ENCODE measurements around the gene DENND1C.
A peak's percentile ranks its signal among the peaks of the same experiment; 100 is the strongest.
"Not testable (repeated sequence)": the region's sequence is repeated elsewhere in the genome, so short reads cannot be mapped to it uniquely, and the experiment has no call there.

DENND1C gene

GRCh38 chr19:6451583-6452222 lies 29.9 kb downstream of the DENND1C start:
- no peak for DNase-seq

GRCh38 chr19:6450166-6450565 lies 31.4 kb downstream of the DENND1C start:
- DNase-seq, result no peak

DNA sequence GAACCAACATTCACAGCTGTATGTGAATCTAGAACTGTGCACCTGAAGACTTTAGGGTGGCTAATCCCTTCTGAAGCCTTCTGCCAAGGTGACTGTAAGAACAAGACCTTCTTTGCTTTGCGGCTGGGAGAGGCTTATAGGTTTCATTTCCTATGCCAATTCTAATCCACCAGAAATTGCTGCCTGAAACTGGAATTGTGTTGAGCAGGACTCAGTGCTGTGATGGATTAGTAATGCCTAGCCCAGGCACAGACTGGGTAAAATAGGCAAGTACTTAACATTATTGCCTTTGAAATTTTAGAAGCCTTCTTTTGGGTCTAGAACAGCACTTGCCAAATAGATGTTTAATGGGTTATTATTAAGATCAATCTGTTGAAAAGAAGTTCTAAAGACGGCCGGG lies 33.5 kb downstream of the DENND1C start:
- DNase-seq, result no peak

- DNase-seq, result no peak
Observed at GRCh38 chr19:6446452-6446851, 35.1 kb downstream of the DENND1C start.

DNA sequence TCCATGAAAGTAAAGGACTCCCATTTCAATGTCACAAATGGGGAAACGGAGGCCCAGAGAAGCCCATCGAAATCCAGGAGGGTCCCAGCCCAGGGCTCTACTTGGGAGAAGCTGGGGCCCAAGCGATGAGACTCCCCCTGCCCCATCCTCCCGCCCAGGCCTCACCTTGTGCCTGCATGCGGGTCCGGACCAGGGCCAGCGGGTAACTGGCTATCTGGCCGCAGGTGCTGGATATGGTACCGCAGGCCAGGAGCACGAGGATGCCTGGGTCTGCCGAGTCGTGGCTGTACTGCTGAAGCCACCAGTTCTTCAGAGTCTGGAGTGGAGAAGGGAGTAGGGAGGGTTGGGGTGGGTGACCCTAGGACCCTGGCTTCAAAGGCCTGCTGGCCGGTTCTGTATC lies 37.6 kb downstream of the DENND1C start:
- no peak for DNase-seq

- no peak for DNase-seq
Observed at GRCh38 chr19:6442087-6442688, 39.4 kb downstream of the DENND1C start.

DNA sequence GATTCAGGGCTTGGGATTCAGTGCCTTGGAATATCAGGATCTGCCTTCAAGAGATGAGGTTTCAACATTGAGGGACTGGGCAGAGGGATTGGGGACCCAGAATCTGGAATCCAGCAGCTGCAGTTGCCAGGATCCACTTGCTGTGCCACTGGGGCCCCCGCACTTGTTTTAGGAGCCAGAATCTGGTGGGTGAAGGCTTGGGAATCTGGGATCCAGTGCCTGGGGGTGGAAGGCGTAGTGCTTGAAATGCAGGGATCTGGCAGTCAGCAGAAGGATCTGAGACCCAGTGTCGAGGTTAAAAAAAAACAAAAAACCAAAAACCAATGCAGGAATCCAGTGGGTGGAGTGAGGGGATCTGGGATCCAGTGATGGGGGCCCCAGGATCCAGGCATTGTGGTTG lies 40.7 kb downstream of the DENND1C start:
- no peak for DNase-seq

DNA sequence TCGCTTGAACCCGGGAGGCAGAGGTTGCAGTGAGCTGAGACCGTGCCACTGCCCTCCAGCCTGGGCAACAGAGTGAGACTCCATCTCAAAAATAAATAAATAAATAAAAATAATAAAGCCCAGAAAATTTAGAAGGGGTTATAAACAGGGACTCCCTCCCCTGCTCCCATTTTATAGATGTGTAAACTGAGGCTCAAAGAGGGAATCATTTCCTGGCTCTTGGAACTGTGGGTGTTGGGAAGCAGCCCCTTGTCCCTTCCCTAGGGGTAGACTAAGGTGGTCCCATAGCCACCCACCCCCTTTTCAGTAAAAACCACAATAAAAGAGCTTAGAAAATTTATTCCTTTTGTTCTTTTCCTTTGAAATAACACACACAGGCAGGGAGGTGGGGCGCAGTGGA lies 41.8 kb downstream of the DENND1C start:
- no peak for DNase-seq

- no peak for DNase-seq
Observed at GRCh38 chr19:6433663-6434062, 47.9 kb downstream of the DENND1C start, which contains the start of gene SLC25A41. TSS of gene SLC25A41 (minus strand) at chr19:6433763. CDS start at chr19:6433693, 70 bp downstream.

GRCh38 chr19:6433165-6433564 lies 48.4 kb downstream of the DENND1C start:
- no peak for DNase-seq

GRCh38 chr19:6431891-6432290 lies 49.7 kb downstream of the DENND1C start:
- no peak for DNase-seq

- no peak for DNase-seq
Observed at GRCh38 chr19:6429419-6430221, 52.0 kb downstream of the DENND1C start.

GRCh38 chr19:6428692-6429418 lies 52.7 kb downstream of the DENND1C start:
- not testable (repeated sequence) for DNase-seq

GRCh38 chr19:6427131-6427530 lies 54.5 kb downstream of the DENND1C start:
- DNase-seq, result no peak

GRCh38 chr19:6425732-6426620 lies 55.6 kb downstream of the DENND1C start:
- DNase-seq, result peak; percentile 20

DNA sequence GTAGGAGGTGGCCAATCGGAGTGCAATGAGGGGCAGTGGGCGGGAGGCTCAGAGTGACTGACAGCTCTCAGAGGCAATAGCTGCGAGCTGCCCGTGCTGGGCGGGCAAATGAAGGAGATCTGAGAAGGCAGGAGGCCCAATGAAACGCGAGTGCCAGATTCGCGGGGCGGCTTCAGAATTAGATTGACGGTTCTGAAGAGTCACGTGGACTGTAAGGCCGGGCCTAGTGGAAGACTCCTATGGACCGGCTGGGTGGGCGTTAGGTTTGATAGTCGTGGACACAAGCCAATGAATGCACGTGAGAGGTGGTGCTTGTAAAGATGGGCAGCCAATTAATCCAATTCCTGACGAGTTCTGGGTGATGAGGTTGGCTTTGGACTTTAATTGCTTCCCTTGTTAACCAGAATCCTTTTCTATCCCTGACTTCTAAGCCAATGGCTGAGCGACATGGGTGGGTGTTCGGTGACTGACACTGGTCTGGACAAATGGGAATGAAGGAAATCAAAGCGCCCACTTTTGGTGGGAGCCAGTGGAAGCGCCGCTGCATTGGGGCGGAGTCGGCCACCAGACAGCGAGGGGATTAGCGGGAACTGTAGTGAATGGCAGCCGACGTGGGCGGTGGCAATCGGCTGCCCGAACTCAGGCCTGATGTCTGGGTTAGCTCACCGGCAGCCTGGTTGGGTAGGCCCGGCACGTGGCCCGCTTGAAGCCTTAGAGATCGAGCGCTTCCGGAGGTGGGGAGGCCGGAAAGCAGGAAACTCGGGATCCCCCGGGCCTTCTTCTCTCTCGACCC lies 56.5 kb downstream of the DENND1C start:
- DNase-seq, result peak; percentile 100

GRCh38 chr19:6424195-6424938 lies 57.2 kb downstream of the DENND1C start, which contains the start of gene KHSRP:
TSS of gene KHSRP (minus strand) at chr19:6424811. CDS start at chr19:6424701, 110 bp downstream.
- DNase-seq, result peak; percentile 33

DNA sequence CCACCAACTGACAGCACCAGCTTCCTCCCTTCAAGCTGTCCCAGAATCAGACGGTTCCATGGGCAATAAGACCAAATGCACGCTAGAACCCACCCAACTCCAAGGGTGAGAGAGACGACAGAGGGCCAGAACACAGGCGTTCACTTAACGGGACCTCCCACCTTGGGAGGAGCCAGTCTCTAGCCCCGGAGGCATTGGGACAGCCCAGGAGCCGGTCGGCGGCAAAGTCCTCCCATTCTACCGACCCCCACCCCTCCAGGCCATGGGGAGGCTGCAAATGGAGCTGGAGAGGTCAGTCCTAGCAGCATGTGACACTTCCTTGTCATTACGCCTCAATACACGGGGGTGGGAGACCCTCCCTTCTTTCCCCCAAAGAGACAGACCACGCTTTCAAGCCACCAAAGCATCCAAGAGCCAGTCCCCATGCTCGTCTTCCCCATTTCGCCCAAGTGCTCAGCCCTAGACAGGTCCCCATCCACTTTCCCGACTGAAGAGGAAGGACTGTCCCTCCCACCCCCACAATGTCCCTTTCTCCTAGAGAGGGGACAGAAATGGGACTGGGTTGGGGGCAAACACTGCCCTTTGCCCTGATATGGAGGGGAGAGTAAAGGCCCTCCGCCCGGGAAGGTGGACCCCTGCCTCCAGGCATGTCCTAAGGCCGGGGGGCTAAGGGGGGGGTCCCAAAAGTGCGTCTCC lies 57.9 kb downstream of the DENND1C start:
- DNase-seq, result peak; percentile 55

GRCh38 chr19:6421075-6422014 lies 60.2 kb downstream of the DENND1C start:
- no peak for DNase-seq
